Neural cell (in vitro differentiated cells): ENCODE measurements around the gene FOXP2. TPM values are rescaled to one million over a fixed set of nuclear protein-coding genes. Genes with fewer than 3 reads are reported as not detected.

ENCODE experiments used
- H2AFZ ChIP-seq: fragments of 200-600, 300-800 bp; sonication (generic), shearing (Covaris generic); 2 replicates; pipeline ENCODE4 v1.6.0; 2014; ENCODE audit warnings: low read depth, mild to moderate bottlenecking, antibody characterized with exemption, low read length, moderate library complexity
- H3F3A ChIP-seq: fragments of 200-600 bp; shearing (Covaris generic); 2 replicates; pipeline ENCODE4 v1.6.1; 2016; ENCODE audit warnings: mild to moderate bottlenecking, moderate library complexity, mixed read lengths, antibody characterized with exemption, low read length; ENCODE audit not compliant: insufficient read depth, poor library complexity, severe bottlenecking
- H3K27ac ChIP-seq: fragments of 200-600, 300-800 bp; sonication (generic), shearing (Covaris generic); 2 replicates; pipeline ENCODE4 v1.5.1; 2014; ENCODE audit warnings: mild to moderate bottlenecking, low read length, moderate library complexity
- H3K27me3 ChIP-seq: fragments of 300-800, 200-600 bp; sonication (generic), shearing (Covaris generic); 2 replicates; pipeline ENCODE4 v1.6.0; 2014; ENCODE audit warnings: mild to moderate bottlenecking, low read depth, low read length, moderate library complexity; ENCODE audit not compliant: insufficient read depth
- H3K36me3 ChIP-seq: fragments of 300-800, 200-600 bp; sonication (generic), shearing (Covaris generic); 2 replicates; pipeline ENCODE4 v1.5.1; 2014; ENCODE audit warnings: mild to moderate bottlenecking, antibody characterized with exemption, low read length, moderate library complexity; ENCODE audit not compliant: insufficient read depth
- H3K4me2 ChIP-seq: fragments of 300-800, 200-600 bp; sonication (generic), shearing (Covaris generic); 2 replicates; pipeline ENCODE4 v1.6.0; 2014; ENCODE audit warnings: mild to moderate bottlenecking, low read length
- H3K4me3 ChIP-seq: fragments of 300-800, 200-600 bp; sonication (generic), shearing (Covaris generic); 2 replicates; pipeline ENCODE4 v1.5.1; 2014; ENCODE audit warnings: mild to moderate bottlenecking, low read length, moderate library complexity
- H3K79me2 ChIP-seq: fragments of 200-600 bp; shearing (Covaris generic); replicated peaks from 2 replicates; pipeline ENCODE4 v1.6.0; 2014; ENCODE audit warnings: mild to moderate bottlenecking, low read length, moderate library complexity; ENCODE audit not compliant: insufficient read depth
- H3K9ac ChIP-seq: fragments of 300-800, 200-600 bp; sonication (generic), shearing (Covaris generic); 2 replicates; pipeline ENCODE4 v1.6.1; 2016; ENCODE audit warnings: mild to moderate bottlenecking, low read length, mixed read lengths
- H3K9me2 ChIP-seq: fragments of 200-600 bp; shearing (Covaris generic); 2 replicates; pipeline ENCODE4 v1.6.1; 2016; ENCODE audit warnings: mild to moderate bottlenecking, low read length, mixed read lengths; ENCODE audit not compliant: insufficient read depth
- H3K9me3 ChIP-seq: fragments of 200-600, 300-800 bp; sonication (generic), shearing (Covaris generic); 2 replicates; pipeline ENCODE4 v1.6.1; 2016; ENCODE audit warnings: mild to moderate bottlenecking, mixed run types, low read length, moderate library complexity, mixed read lengths
- H4K20me1 ChIP-seq: fragments of 200-600 bp; shearing (Covaris generic); 2 replicates; pipeline ENCODE4 v1.6.1; 2016; ENCODE audit warnings: mild to moderate bottlenecking, mixed run types; ENCODE audit not compliant: insufficient read depth
- EP300 ChIP-seq: fragments of 450-650 bp; conservative IDR thresholded peaks from 2 replicates; pipeline ENCODE4 v1.6.1; 2014; ENCODE audit warnings: antibody characterized with exemption, mild to moderate bottlenecking, moderate library complexity; ENCODE audit not compliant: poor library complexity, severe bottlenecking
- EZH2 ChIP-seq: fragments of 200-600, 300-800 bp; shearing (Covaris generic), sonication (generic); IDR thresholded peaks from 2 replicates; pipeline ENCODE4 v1.6.1; 2014; ENCODE audit warnings: antibody characterized with exemption, low read length, borderline replicate concordance, mild to moderate bottlenecking; ENCODE audit not compliant: insufficient read depth, poor library complexity, severe bottlenecking
- MXI1 ChIP-seq: fragments of 450-650 bp; conservative IDR thresholded peaks from 2 replicates; pipeline ENCODE4 v1.6.1; 2014; ENCODE audit warnings: antibody characterized with exemption, mild to moderate bottlenecking; ENCODE audit not compliant: poor library complexity, severe bottlenecking
- POLR2AphosphoS5 ChIP-seq: IDR thresholded peaks from 2 replicates; pipeline ENCODE4 v1.6.1; 2012
- RAD21 ChIP-seq: fragments of 450-650 bp; conservative IDR thresholded peaks from 2 replicates; pipeline ENCODE4 v1.6.1; 2014; ENCODE audit warnings: antibody characterized with exemption, mild to moderate bottlenecking, moderate library complexity
- SMC3 ChIP-seq: fragments of 450-650 bp; conservative IDR thresholded peaks from 2 replicates; pipeline ENCODE4 v1.6.1; 2014; ENCODE audit warnings: antibody characterized with exemption, mild to moderate bottlenecking, moderate library complexity; ENCODE audit not compliant: poor library complexity
- TAF1 ChIP-seq: IDR thresholded peaks from 2 replicates; pipeline ENCODE4 v1.6.1; 2012; ENCODE audit warnings: low read depth
- polyA plus RNA-seq: library from polyadenylated mRNA; depleted of rRNA; stranded (reverse); fragments of >200 nt; gene quantifications from 2 replicates; pipeline ENCODE4 v1.2.3, GENCODE V29; 2014
- TF ChIP-seq, protein P1 (sequence below): IDR thresholded peaks from 2 replicates; pipeline ENCODE4 v1.6.1; 2012; ENCODE audit warnings: borderline replicate concordance
- TF ChIP-seq, protein P2 (sequence below): fragments of 450-650 bp; IDR thresholded peaks from 2 replicates; pipeline ENCODE4 v1.5.1; 2014; ENCODE audit warnings: antibody characterized with exemption, mild to moderate bottlenecking, moderate library complexity; ENCODE audit not compliant: poor library complexity, severe bottlenecking

The FOXP2 gene
- polyA plus RNA-seq, 1 donor from 2014 or later, result 51.3 TPM

DNA sequence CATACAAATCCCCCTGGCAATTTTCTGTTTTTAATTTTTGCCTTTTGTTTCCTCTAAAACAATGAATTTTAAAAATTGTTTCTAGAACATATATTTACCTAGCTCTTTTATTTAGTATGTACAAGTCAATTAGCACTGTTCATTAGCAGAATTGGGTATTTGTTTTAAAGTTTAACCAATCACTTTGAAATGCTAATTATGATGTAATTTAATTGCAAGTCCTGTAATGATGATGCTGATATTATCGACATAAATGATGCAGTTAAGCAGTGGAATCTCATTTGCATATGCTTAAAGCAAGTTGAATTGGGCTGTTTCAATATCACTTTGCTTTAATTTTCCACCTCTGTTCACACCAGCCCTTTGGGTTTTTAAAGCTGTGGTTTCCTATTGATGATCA, 2.7 kb downstream of the FOXP2 start:
- no peaks in the 10 kb centered on the region for H3K27me3 ChIP-seq
- no peak overlapping the region for H3K4me3 ChIP-seq

DNA sequence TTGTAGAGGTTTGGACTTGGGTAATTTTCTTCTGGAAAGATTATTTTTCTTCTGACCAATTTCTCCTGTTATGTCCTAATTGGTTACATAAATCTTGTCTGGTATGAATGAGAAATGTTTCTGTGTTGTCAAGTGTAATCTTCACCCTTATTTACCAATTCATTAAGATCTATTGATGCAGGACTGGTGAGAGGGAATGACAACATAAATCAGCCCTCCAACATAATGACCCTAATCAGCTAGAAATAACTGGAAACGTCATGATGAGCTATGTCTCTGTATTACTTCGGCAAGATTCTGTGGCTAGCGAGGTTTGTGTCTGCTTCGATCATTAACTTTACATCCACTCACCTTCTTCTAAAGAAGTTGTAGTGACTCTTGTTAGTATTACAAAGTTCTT, 3.5 kb downstream of the FOXP2 start:
- Histone ChIP-seq H3K27me3 (no peaks in the 10 kb centered on the region), H3K4me3 (no peak overlapping the region), H3F3A (no peaks in the 10 kb centered on the region), H3K9me3 (no peaks in the 10 kb centered on the region), H3K9ac (no peak overlapping the region), H3K79me2 (no peaks in the 10 kb centered on the region), H4K20me1 (no peaks in the 10 kb centered on the region), H3K4me2 (no peak overlapping the region), H2AFZ (no peak overlapping the region), H3K9me2 (no peaks in the 10 kb centered on the region), H3K36me3 (no peaks in the 10 kb centered on the region), H3K27ac (no peak overlapping the region)
- TF ChIP-seq, protein P1, sequence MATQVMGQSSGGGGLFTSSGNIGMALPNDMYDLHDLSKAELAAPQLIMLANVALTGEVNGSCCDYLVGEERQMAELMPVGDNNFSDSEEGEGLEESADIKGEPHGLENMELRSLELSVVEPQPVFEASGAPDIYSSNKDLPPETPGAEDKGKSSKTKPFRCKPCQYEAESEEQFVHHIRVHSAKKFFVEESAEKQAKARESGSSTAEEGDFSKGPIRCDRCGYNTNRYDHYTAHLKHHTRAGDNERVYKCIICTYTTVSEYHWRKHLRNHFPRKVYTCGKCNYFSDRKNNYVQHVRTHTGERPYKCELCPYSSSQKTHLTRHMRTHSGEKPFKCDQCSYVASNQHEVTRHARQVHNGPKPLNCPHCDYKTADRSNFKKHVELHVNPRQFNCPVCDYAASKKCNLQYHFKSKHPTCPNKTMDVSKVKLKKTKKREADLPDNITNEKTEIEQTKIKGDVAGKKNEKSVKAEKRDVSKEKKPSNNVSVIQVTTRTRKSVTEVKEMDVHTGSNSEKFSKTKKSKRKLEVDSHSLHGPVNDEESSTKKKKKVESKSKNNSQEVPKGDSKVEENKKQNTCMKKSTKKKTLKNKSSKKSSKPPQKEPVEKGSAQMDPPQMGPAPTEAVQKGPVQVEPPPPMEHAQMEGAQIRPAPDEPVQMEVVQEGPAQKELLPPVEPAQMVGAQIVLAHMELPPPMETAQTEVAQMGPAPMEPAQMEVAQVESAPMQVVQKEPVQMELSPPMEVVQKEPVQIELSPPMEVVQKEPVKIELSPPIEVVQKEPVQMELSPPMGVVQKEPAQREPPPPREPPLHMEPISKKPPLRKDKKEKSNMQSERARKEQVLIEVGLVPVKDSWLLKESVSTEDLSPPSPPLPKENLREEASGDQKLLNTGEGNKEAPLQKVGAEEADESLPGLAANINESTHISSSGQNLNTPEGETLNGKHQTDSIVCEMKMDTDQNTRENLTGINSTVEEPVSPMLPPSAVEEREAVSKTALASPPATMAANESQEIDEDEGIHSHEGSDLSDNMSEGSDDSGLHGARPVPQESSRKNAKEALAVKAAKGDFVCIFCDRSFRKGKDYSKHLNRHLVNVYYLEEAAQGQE, result no peak
- TF ChIP-seq MXI1 (no peak), RAD21 (no peak), SMC3 (no peak), EP300 (no peak), EZH2 (no peak), POLR2AphosphoS5 (no peak), TAF1 (no peak)
- TF ChIP-seq, protein P2, sequence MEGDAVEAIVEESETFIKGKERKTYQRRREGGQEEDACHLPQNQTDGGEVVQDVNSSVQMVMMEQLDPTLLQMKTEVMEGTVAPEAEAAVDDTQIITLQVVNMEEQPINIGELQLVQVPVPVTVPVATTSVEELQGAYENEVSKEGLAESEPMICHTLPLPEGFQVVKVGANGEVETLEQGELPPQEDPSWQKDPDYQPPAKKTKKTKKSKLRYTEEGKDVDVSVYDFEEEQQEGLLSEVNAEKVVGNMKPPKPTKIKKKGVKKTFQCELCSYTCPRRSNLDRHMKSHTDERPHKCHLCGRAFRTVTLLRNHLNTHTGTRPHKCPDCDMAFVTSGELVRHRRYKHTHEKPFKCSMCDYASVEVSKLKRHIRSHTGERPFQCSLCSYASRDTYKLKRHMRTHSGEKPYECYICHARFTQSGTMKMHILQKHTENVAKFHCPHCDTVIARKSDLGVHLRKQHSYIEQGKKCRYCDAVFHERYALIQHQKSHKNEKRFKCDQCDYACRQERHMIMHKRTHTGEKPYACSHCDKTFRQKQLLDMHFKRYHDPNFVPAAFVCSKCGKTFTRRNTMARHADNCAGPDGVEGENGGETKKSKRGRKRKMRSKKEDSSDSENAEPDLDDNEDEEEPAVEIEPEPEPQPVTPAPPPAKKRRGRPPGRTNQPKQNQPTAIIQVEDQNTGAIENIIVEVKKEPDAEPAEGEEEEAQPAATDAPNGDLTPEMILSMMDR, result no peak

More for the DNA sequence above, 2.7 kb downstream of the FOXP2 start:
- TF ChIP-seq MXI1 (no peak), EP300 (no peak), TAF1 (no peak)
- TF ChIP-seq, protein P2, result no peak
- Histone ChIP-seq H3K4me2 (no peak overlapping the region), H3K9me2 (no peaks in the 10 kb centered on the region), H3K9me3 (no peaks in the 10 kb centered on the region), H3F3A (no peaks in the 10 kb centered on the region), H4K20me1 (no peaks in the 10 kb centered on the region), H3K79me2 (no peaks in the 10 kb centered on the region), H2AFZ (no peak overlapping the region), H3K9ac (no peak overlapping the region), H3K27ac (no peak overlapping the region), H3K36me3 (no peaks in the 10 kb centered on the region)
